A673 (cell line): ENCODE measurements around the gene ABCG1. TPM values are rescaled to one million over a fixed set of nuclear protein-coding genes. Genes with fewer than 3 reads are reported as not detected.

Source experiments
- BruUV-seq: library from RNA; stranded (reverse); fragments of 400-500 nt; replicated peaks from 2 replicates; lab custom pipeline; 2021; lab: Mats Ljungman, UMichigan
- CTCF ChIA-PET: fragments of 300-600 bp; sonication (Branson Sonifier 250); formaldehyde crosslinking; loops from one replicate; lab custom pipeline; 2022; ENCODE audit warnings: antibody characterized with exemption; lab: Charles Lee
- POLR2A ChIA-PET: fragments of 300-600 bp; sonication (Branson Sonifier 250); formaldehyde crosslinking; loops from one replicate; lab custom pipeline; 2022; ENCODE audit warnings: antibody characterized with exemption; ENCODE audit not compliant: low non-redundant PET; lab: Charles Lee
- DNase-seq: peaks from one replicate; pipeline ENCODE4 v3.0.0-alpha.2; 2015; ENCODE audit warnings: low spot score
- H3K27ac ChIP-seq: fragments of 200-600 bp; sonication (generic); 2 replicates; pipeline ENCODE4 v1.5.1; 2016; ENCODE audit warnings: mixed run types, low read depth, mild to moderate bottlenecking, mixed read lengths, antibody characterized with exemption, low read length; ENCODE audit not compliant: poor library complexity, severe bottlenecking
- H3K27me3 ChIP-seq: fragments of 200-600 bp; sonication (generic); replicated peaks from 2 replicates; pipeline ENCODE4 v1.6.1; 2017; ENCODE audit warnings: mixed run types, low read depth, mild to moderate bottlenecking, mixed read lengths, antibody characterized with exemption, low read length; ENCODE audit not compliant: insufficient read depth, poor library complexity
- H3K36me3 ChIP-seq: fragments of 200-600 bp; sonication (generic); 2 replicates; pipeline ENCODE4 v1.6.1; 2016; ENCODE audit warnings: mixed run types, mild to moderate bottlenecking, mixed read lengths, antibody characterized with exemption, low read length; ENCODE audit not compliant: insufficient read depth, poor library complexity, severe bottlenecking
- H3K4me1 ChIP-seq: fragments of 200-600 bp; sonication (generic); 2 replicates; pipeline ENCODE4 v1.6.1; 2017; ENCODE audit warnings: mixed run types, mild to moderate bottlenecking, mixed read lengths, antibody characterized with exemption, low read length; ENCODE audit not compliant: insufficient read depth, poor library complexity, severe bottlenecking
- H3K4me3 ChIP-seq: fragments of 200-600 bp; sonication (generic); 2 replicates; pipeline ENCODE4 v1.5.1; 2016; ENCODE audit warnings: low read depth, mixed run types, mild to moderate bottlenecking, mixed read lengths, low read length; ENCODE audit not compliant: poor library complexity, severe bottlenecking
- H3K9me3 ChIP-seq: fragments of 200-600 bp; sonication (generic); 2 replicates; pipeline ENCODE4 v1.6.1; 2016; ENCODE audit warnings: mixed run types, low read depth, mild to moderate bottlenecking, mixed read lengths, antibody characterized with exemption, low read length; ENCODE audit not compliant: poor library complexity, severe bottlenecking
- CTCF ChIP-seq: fragments of 300-800, 200-600 bp; sonication (generic); conservative IDR thresholded peaks from 2 replicates; pipeline ENCODE4 v1.5.1; 2017; ENCODE audit warnings: low read depth, mild to moderate bottlenecking, antibody characterized with exemption, low read length, moderate library complexity, mixed read lengths
- EZH2 ChIP-seq: fragments of 200-600 bp; sonication (generic); IDR thresholded peaks from 2 replicates; pipeline ENCODE4 v1.6.1; 2017; ENCODE audit warnings: borderline replicate concordance, low read depth, mild to moderate bottlenecking, mixed read lengths, antibody characterized with exemption, low read length; ENCODE audit not compliant: poor library complexity, severe bottlenecking
- intact Hi-C: fragments of 100-400 bp; cut with micrococcal nuclease; formaldehyde crosslinking; loops from one replicate; pipeline ENCODE4 v1.10.0; 2022; ENCODE audit not compliant: unreplicated experiment
- total RNA-seq: library from RNA; stranded (reverse); gene quantifications from 2 replicates; pipeline ENCODE4 v1.2.3, GENCODE V29; 2021

ABCG1 gene
- total RNA-seq, 1 experiment from 2014 or later = 3.4 TPM

- ChIA-PET POLR2A (no interaction called here), CTCF (no interaction called here)
- TF ChIP-seq EZH2 (no peak), CTCF (no peak)
- no peaks in the 10 kb centered on the region for H3K9me3 ChIP-seq
- no peaks in the 10 kb centered on the region for H3K27me3 ChIP-seq
- H3K4me3 ChIP-seq = no peak overlapping the region
- intact Hi-C loops = loop anchor here (5.0 kb wide), 1 partner anchor 96 kb away; no protein-coding TSS in a partner anchor
- no peaks in the 10 kb centered on the region for H3K36me3 ChIP-seq
- BruUV-seq = no TSS peak
- H3K27ac ChIP-seq = no peak overlapping the region
- peak; percentile 20 for DNase-seq
- peaks cover 9% of the 10 kb centered on the region for H3K4me1 ChIP-seq
Measured at GRCh38 chr21:42263591-42264131, 44.7 kb downstream of the ABCG1 start.

- CTCF ChIA-PET = no interaction called here
- POLR2A ChIA-PET = no interaction called here
- TF ChIP-seq CTCF (no peak), EZH2 (no peak)
Measured at GRCh38 chr21:42264245-42265195, 45.6 kb downstream of the ABCG1 start.

GRCh38 chr21:42265231-42265812 is 46.4 kb downstream of the ABCG1 start:
- POLR2A ChIA-PET = no interaction called here
- BruUV-seq = no TSS peak
- Histone ChIP-seq H3K4me3 (no peak overlapping the region), H3K27ac (no peak overlapping the region), H3K27me3 (no peaks in the 10 kb centered on the region), H3K4me1 (peaks cover 9% of the 10 kb centered on the region), H3K9me3 (no peaks in the 10 kb centered on the region), H3K36me3 (no peaks in the 10 kb centered on the region)
- intact Hi-C loops = no loop called here
- no peak for DNase-seq
- no peak for TF ChIP-seq EZH2
- TF ChIP-seq CTCF = no peak
- CTCF ChIA-PET = no interaction called here

More at GRCh38 chr21:42264245-42265195, 45.6 kb downstream of the ABCG1 start:
- Histone ChIP-seq H3K4me3 (no peak overlapping the region), H3K4me1 (peaks cover 9% of the 10 kb centered on the region), H3K27me3 (no peaks in the 10 kb centered on the region), H3K36me3 (no peaks in the 10 kb centered on the region), H3K9me3 (no peaks in the 10 kb centered on the region), H3K27ac (no peak overlapping the region)
- intact Hi-C loops = loop anchor here (5.0 kb wide), 1 partner anchor 97 kb away; no protein-coding TSS in a partner anchor
- BruUV-seq = no TSS peak
- DNase-seq = no peak
